ENCODE data around the gene ZNF407. TPM values are rescaled to one million over a fixed set of nuclear protein-coding genes. Genes with fewer than 3 reads are reported as not detected.

The ZNF407 gene
- total RNA-seq, 2 donors from 2014 or later: 11.7 to 22.2 TPM

- Histone ChIP-seq H3K4me3 (no peak overlapping the region), H3K9me3 (no peaks in the 10 kb centered on the region), H3K27ac (no peak overlapping the region), H3K4me1 (replicated peaks) (no peaks in the 10 kb centered on the region), H3K27me3 (replicated peaks; ENCODE audit: insufficient read depth) (no peaks in the 10 kb centered on the region), H3K36me3 (no peaks in the 10 kb centered on the region)
- intact Hi-C loops (cut with DNase I): no loop called here
- no peak for DNase-seq (ENCODE audit: low spot score)
- WGBS: 92% methylated on average over 4 of the region's 4 CpGs
- no peak for TF ChIP-seq POLR2AphosphoS5 (IDR thresholded peaks at IDR 0.05)
- no peak for TF ChIP-seq POLR2A (IDR thresholded peaks at IDR 0.05)
- no peak for TF ChIP-seq CTCF (IDR thresholded peaks at IDR 0.05)
Observed at GRCh38 chr18:74611765-74612164, 14.1 kb downstream of the ZNF407 start.

GRCh38 chr18:74613381-74613780 lies 15.7 kb downstream of the ZNF407 start:
- intact Hi-C loops (cut with DNase I): no loop called here

GRCh38 chr18:74616494-74616893 lies 18.8 kb downstream of the ZNF407 start:
- Histone ChIP-seq H3K4me3 (no peak overlapping the region), H3K27ac (no peak overlapping the region), H3K4me1 (replicated peaks) (no peaks in the 10 kb centered on the region), H3K36me3 (no peaks in the 10 kb centered on the region), H3K27me3 (replicated peaks; ENCODE audit: insufficient read depth) (no peaks in the 10 kb centered on the region), H3K9me3 (no peaks in the 10 kb centered on the region)
- 70% methylated on average over 7 of the region's 7 CpGs for WGBS
- TF ChIP-seq CTCF (IDR thresholded peaks at IDR 0.05) (no peak), POLR2AphosphoS5 (IDR thresholded peaks at IDR 0.05) (no peak), POLR2A (IDR thresholded peaks at IDR 0.05) (no peak)
- intact Hi-C loops (cut with DNase I): no loop called here
- DNase-seq (ENCODE audit: low spot score): no peak

More at GRCh38 chr18:74613381-74613780, 15.7 kb downstream of the ZNF407 start:
- no peak for DNase-seq (ENCODE audit: low spot score)
- 48% methylated on average over 1 of the region's 1 CpG for WGBS
- Histone ChIP-seq H3K27ac (no peak overlapping the region), H3K27me3 (replicated peaks; ENCODE audit: insufficient read depth) (no peaks in the 10 kb centered on the region), H3K4me3 (no peak overlapping the region), H3K4me1 (replicated peaks) (no peaks in the 10 kb centered on the region), H3K36me3 (no peaks in the 10 kb centered on the region), H3K9me3 (no peaks in the 10 kb centered on the region)
- TF ChIP-seq CTCF (IDR thresholded peaks at IDR 0.05) (no peak), POLR2A (IDR thresholded peaks at IDR 0.05) (no peak), POLR2AphosphoS5 (IDR thresholded peaks at IDR 0.05) (no peak)

GRCh38 chr18:74617486-74617885 lies 19.8 kb downstream of the ZNF407 start:
- Histone ChIP-seq H3K27me3 (replicated peaks; ENCODE audit: insufficient read depth) (no peaks in the 10 kb centered on the region), H3K4me3 (no peak overlapping the region), H3K36me3 (no peaks in the 10 kb centered on the region), H3K9me3 (no peaks in the 10 kb centered on the region), H3K27ac (no peak overlapping the region), H3K4me1 (replicated peaks) (no peaks in the 10 kb centered on the region)
- no peak for TF ChIP-seq CTCF (IDR thresholded peaks at IDR 0.05)
- TF ChIP-seq POLR2AphosphoS5 (IDR thresholded peaks at IDR 0.05): no peak
- TF ChIP-seq POLR2A (IDR thresholded peaks at IDR 0.05): no peak
- intact Hi-C loops (cut with DNase I): no loop called here
- WGBS: 75% methylated on average over 2 of the region's 2 CpGs
- DNase-seq (ENCODE audit: low spot score): no peak

GRCh38 chr18:74622072-74622471 lies 24.4 kb downstream of the ZNF407 start:
- Histone ChIP-seq H3K9me3 (no peaks in the 10 kb centered on the region), H3K4me1 (replicated peaks) (no peaks in the 10 kb centered on the region), H3K4me3 (no peak overlapping the region), H3K27me3 (replicated peaks; ENCODE audit: insufficient read depth) (no peaks in the 10 kb centered on the region), H3K27ac (no peak overlapping the region), H3K36me3 (no peaks in the 10 kb centered on the region)
- WGBS: 87% methylated on average over 9 of the region's 9 CpGs
- intact Hi-C loops (cut with DNase I): no loop called here
- TF ChIP-seq CTCF (IDR thresholded peaks at IDR 0.05) (no peak), POLR2AphosphoS5 (IDR thresholded peaks at IDR 0.05) (no peak), POLR2A (IDR thresholded peaks at IDR 0.05) (no peak)
- no peak for DNase-seq (ENCODE audit: low spot score)
